ENCODE data around the gene SLC38A3.
A peak's percentile ranks its signal among the peaks of the same experiment; 100 is the strongest.
"Not testable (repeated sequence)": the region's sequence is repeated elsewhere in the genome, so short reads cannot be mapped to it uniquely, and the experiment has no call there.

Gene SLC38A3

DNA sequence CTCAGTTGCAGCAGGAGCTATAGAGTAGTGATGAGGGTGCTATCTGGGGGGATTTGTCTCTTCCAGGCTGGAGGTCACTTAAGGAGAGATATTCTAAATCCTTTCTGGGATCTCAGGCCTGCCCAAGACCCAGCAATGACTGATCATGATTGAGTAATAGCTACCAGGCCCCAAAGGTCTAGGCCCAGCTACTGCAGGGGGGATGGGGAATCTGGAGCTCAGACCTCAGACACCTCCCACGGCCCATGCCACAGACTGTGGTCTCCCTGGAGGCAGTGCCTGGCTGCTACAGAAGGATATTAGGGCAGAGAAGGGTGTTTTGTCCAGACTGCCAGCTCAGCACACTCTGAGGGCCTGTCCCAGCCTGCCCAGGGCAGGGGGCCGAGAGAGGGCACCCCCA is 6.9 kb downstream of the SLC38A3 start:
- DNase-seq = no peak

DNA sequence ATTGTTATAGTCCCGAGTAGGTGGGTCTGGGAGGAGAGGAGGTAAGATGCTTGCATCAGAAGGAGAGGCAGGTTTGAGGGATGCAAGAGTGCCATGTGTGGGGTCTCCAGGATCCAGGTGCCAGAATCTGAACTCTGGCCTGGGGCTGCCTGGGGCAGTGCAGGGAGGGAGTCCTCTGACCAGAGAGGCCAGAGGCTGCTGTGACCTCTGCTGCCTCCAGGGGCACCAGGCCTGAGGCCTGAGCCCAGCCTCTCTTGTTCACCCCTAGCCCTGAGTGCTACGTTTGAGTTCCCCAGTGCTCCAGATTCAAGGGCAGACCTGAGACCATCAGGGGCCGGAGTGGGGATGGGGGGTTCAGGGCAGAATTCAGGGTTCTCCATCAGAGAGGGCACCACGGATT is 7.4 kb downstream of the SLC38A3 start:
- DNase-seq = no peak

DNA sequence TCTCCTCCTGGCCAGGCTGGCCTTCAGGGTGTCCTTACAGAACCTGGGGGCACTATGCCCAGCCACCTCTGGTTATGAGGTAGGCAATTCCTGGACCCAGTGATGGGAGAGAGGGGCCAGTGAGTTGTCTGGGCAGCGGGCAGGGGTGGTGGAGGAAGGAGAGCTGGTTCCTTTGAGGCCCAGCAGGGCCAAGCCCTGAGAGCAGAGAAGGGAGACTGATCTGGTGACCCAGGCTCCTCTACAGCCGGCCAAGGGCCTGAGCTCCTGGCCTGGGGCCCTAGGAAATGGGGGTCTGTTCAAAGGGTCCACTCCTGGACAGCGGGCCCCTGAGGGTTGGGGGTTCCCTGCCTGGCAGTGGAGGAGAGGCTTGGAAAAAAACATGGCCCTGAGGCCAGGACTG is 7.9 kb downstream of the SLC38A3 start:
- DNase-seq = no peak

DNA sequence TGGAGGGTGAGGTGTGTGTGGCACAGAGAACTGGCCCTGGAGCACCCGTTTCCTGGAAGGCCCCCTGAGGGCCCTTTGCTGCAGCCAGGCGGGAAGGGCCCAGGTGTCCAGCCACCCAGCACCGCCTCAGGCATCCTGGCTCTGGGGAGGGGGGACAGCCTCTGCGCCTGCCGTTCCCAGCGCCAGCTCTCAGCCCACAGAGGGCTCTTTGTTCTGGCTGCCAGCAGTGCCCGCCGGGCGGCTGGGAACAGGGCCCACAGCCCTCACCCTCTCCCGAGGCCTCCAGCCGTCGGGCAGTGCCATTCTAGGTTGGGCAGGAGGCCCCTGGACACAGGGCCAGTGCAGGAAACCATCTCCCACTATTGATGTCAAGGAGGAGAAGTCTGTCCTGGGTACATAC is 8.3 kb downstream of the SLC38A3 start:
- no peak for DNase-seq

DNA sequence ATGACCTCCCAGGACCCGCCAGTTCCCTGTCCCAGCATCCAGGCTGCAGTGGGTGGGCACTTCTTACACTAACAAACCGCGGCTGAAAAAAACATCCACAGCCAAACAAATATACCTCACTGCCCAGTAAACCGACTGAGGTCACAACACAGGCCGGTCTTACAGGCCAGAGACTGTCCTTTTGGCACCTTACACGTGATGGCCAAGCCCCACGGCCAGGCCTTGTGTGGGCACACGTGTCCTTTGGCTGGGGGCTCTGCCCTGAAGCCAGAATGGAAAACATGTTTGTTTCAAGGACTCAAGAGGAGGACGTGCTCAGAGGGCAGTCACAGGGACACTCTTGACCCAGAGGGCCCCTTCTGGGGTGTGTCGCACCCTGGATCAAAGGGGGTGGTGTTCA is 9.8 kb downstream of the SLC38A3 start:
- no peak for DNase-seq

DNA sequence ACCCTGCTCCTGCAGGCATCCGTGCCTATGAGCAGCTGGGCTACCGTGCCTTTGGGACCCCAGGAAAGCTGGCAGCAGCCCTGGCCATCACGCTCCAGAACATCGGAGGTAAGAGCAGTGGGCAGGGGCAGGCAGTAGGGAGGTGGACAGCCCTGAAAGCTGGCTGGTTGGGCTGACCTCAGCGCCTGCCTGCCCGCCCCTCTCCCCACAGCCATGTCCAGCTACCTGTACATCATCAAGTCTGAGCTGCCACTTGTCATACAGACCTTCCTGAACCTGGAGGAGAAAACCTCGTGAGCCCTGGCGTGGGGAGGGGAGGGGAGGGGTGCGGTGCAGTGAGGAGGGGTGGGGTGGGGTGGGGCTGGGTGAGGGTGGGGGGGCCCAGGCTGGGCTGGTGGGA is 10.5 kb downstream of the SLC38A3 start:
- DNase-seq = no peak

DNA sequence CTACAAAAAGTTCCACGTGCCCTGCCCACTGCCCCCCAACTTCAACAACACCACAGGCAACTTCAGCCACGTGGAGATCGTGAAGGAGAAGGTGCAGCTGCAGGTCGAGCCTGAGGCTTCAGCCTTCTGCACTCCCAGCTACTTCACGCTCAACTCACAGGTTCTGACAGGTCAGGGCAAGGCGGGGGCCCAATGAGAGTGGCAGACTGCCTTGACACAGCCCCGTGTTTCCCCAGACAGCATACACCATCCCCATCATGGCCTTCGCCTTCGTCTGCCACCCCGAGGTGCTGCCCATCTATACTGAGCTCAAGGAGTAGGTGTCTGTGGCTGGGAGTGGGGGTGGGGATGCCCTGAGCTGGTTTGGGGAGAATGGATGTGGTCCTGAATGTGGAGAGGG is 12.6 kb downstream of the SLC38A3 start:
- DNase-seq = no peak

DNA sequence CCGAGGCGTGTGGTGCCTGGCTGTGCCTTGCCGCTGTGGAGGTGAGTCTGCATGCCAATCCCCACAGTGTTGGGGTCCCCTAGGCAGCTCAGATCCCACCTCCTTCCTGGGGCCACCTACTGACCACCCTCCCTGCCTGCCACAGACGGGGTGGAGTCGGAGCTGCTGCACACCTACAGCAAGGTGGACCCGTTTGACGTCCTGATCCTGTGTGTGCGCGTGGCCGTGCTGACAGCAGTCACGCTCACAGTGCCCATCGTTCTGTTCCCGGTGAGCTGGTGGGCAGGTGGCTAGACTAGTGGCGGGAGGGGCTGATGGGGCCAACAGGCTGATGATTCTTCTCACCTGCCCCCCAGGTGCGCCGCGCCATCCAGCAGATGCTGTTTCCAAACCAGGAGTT is 13.4 kb downstream of the SLC38A3 start:
- DNase-seq = no peak

DNA sequence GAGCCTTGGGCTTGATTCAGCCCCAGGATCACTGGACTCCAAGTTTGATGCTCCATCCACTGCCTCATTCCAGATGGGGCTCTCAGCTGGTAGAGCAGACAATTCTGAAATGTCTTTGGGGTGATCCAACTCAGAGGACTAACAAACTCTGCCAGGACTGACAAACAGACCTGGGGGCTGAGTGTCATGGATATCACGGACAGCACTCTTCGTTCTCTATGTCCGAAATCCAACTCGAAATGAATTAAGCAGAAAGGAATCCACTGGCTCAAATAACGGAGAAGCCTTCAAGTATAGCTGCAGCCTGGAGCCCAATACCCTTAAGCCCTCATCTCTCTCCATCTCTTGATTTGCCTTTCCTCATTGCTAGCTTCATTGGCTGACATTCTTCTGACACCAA is 14.2 kb downstream of the SLC38A3 start:
- no peak for DNase-seq

DNA sequence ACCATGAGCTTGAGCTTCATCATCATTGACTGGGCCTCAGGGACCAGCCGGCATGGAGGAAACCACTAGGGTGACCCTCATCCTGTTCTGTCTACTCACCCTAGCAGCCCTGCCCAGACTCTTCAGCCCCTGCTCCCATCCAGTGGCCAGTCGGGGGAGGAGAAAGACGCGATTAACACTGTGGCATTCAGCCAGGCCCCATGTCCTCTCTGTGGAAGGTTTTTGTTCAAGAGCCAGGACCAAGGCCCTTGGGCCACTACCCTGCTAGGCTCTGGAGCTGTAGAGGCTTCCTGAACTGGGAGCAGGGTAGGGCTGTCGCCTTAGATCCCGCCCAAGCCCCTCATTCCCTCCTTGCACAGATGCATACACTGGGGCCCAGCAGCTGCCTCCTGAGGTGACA is 15.0 kb downstream of the SLC38A3 start:
- DNase-seq = no peak

DNA sequence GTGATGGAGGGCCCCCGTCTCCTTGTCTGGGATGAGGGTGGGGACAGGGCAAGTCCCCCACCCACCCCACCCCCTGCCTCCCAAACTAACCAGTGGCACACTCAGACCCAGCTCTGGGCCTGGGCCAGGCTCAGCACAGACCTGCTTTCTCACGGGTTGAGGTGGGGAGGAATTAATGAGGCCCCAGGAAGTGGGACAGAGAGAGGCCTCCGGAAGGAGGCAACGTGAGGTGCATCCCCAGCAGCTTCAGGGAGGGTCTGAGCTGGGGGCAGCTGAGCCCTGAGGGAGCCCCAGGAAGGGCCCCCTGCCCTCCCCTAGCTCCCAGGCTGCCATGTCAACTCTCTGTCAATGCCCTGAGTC is 16.0 kb downstream of the SLC38A3 start:
- no peak for DNase-seq

DNA sequence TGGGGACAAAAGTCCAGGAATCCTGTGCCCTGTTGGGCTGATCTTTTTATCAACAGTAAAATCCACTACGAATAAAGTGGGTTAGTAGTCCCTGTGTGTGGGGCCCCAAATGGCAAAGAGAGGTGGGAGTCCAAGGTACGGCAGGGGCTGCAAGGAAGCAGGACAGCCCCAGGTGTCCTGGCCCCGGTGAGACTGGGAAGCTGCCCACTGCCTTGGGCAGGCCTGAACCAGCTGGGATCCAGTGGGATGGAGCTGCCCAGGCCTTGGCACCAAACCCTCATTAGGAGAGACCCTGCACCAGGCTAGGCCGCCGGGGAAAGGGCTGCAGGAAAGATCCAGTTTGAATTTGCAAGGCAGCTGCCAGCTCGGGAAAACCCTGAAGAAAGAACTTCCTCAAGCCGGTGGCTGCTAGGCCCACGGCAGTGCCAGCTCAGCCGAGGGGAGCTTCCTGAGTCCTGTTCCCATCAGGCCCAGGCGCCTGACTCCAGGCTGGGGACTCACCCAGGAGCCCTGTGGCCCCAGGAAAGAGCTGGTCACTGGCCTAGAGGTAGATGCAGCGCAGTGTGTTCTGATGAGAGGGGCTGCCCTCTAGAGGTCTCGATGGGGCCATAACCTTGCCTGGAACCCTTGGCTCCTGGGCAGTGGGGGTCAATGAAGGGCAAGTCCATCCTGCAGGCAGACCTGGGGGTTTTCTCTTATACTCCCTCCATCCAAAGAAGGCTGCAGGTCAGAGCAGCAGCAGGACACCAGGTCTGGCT is 16.5 kb downstream of the SLC38A3 start:
- DNase-seq = no peak

DNA sequence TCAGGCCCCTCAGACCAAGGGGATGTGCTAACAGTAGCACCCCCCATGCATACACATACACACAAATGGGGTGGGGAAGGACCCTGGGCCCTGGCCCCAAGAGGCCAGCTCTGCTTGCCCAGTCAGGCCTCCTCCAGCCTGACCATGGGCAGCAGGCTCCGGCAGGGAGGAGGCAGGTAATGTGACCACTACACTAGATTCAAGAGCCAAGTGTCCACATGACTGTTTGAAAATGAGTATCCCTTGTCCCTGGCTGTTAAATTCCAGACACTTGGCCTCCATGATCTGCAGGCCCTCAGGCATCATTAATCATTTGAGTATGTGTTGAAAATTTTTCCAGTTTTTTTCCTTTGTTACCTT is 17.1 kb downstream of the SLC38A3 start:
- no peak for DNase-seq

DNA sequence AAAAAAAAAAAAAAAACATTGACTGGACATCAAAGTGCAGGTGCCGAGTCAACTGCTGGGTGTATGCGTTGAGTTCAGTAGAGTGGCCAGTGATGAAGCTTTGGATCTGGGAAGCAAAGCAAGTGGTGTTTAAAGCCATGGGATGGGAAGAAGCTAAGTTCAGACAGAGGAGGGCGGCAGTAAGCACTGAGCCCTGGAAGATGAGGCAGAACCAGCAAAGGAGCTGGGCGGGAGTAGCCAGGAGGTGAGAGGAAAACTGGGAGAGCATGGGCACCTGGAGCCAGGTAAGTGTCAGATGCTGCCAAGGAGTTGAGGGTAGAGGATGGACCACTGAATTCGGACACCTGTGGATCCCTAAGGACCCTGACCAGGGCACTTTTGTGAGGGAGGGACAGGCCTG is 19.6 kb downstream of the SLC38A3 start:
- DNase-seq = no peak

DNA sequence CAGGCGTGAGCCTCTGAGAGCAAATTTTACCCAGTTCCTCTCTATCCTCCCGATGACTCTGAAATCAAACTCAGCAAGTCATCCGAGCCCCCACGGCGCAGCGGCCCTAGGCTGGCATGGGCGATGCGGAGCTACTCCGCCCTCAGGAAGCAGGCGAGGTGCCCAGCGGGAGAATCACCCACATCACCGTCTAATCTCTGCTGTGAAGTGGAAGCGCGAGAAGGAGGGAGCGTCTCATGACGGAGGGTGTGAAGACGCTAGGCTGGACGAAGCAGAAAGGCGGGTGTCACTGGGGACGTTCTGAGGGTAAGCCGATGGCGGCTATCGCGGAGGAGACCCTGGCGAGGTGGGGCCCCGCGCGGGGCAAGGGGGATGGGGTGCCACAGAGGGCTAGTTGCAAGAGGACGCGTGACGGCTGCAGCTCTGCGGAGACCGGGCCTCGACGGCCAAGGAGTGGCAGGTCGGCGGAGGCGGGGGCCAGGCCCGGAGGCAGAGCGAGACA is 21.9 kb downstream of the SLC38A3 start:
- DNase-seq = peak; percentile 48

DNA sequence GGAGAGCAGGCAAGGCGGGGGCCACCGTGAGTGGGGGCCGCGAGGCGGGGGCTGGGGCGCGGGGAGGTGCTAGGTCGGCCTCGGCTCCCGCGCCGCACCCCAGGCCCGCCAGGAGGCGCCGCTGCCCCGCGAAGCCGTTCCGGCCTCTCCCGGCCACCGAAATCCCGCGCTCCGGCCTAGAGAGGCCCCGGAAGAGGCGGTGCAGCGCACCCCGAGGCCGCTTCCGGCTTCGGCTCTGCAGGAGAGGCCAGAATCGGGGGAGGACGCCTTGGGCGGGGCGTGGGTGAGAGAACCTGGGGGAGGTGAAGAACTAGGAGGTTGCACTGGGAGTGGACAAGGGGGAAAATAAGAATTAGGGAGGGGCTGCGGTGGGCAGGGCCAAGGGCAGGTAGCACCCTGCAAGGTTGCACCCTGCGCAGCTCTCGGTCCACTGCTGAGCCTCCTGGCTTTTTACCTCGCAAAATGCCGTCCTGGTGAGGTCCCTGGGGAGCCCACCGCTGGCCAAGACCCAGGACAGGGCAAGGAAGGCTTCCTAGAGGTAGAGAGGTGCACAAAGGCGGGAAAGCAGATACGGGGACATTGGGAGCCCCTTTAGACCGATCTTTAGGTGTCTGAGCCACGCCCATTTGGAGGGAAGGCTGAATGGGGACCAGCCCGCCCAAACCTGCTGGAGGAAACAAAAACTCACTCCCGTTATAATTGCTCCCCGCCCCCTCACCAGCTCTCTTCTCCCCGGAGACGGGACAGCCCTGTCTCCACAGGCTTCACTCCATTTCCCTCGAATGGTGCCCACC is 22.5 kb downstream of the SLC38A3 start:
- peak; percentile 92 for DNase-seq

DNA sequence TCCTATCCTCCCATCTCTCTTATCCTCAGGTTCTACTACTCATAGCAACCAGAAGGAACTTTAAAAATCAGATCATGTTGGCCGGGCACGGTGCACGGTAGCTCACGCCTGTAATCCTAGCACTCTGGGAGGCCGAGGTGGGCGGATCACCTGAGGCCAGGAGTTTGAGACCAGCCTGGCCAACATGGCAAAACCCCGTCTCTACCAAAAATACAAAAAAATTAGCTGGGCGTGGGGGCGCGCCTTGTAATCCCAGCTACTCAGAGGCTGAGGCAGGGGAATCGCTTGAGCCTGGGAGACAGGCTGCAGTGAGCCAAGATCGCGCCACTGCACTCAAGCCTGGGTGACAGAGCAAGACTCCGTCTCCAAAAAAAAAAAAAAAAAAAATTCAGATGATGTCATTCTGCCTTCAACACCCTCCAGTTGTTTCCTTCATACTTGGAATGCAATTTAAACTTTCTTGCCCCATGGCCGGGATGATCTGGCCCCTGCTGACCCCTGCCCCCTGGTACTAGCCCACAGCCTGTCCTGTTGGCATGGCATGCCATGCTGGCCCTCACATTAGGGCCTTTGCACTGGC is 23.2 kb downstream of the SLC38A3 start:
- DNase-seq = not testable (repeated sequence)

DNA sequence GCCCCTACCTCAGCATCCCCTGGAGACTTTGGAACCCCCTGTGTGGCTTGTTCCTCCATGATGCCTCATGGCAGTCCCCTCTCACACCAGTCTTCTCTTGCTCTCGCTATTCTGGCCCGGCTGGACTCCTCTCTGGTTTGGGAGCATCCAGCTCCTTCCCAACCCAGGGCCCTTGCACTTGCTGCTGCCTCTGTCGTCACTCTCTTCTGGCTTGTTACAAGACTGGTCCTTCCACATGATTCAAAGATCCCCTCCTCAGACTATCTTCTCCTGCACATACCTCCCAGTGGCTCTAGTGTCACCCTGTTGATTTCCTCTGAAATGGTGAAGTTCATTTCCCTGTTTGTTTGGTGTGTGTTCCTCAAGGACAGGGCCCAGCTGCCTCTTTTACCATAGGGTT is 24.4 kb downstream of the SLC38A3 start:
- no peak for DNase-seq

DNA sequence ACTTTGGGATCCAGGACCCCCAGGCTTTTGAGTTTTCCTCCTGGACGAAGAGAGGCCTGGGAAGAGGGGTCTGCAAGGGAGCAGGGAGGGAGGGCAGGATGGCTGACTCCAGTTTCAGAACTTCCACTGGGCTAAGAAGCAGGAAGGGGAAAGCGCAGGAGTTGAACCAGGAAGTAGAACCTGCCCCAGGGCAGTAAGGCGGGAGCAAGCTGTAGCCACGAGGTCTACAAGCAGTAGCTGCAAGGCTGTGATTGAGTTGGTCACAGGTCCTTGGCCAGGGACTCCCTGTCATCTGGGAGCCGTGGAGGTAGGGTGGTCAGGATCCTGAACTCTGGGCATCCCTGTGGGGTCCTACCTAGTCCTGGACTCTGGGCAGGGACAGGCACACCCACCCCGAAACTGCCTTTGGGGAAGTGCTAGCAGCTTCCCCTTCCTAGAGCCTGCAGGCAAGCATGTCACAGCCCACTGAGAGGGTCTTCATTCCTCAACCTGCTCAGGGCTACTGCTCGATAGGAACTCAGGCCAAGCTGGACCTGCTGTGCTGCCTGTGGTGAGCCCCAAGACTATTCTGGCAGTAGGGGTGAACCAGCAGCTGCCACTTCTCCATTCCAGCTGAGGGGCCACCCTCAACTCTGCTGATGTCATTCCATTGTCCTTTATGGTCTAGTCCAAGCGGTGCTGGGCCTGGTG is 25.2 kb downstream of the SLC38A3 start:
- DNase-seq = no peak

DNA sequence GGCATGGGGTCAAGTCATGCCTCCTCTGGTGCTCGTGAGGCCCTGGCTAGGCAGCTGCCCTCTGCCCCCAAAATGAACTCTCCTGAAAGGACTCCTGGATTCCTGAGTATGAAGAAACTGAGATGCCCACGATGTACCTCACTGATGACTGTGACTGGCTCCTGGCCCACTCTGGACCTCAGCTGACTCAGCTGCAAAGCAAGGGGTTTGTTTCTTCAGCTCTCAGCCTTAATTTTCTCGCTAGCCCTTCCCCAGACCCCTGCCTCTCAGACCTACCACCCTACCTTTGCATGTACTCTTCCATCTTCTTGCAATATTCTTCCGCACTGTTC is 25.7 kb downstream of the SLC38A3 start:
- DNase-seq = no peak

DNA sequence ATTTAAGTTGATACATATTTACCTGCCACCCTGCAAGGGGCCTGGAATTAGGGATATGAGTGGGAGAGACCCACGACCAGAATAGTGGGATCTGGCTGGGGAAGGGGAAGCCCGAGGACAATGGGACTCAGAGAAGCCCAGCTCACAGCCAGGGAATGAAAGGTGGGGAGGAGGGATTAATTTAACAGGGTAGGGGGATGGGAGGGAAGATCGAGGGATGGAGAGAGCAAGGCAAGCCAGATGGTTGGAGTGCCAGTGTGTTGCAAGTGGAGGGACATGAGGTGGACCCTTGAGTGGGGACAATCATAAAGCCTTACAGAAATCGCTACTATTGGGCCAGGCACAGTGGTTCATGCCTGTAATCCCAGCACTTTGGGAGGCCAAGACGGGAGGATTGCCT is 26.5 kb downstream of the SLC38A3 start:
- DNase-seq = no peak

DNA sequence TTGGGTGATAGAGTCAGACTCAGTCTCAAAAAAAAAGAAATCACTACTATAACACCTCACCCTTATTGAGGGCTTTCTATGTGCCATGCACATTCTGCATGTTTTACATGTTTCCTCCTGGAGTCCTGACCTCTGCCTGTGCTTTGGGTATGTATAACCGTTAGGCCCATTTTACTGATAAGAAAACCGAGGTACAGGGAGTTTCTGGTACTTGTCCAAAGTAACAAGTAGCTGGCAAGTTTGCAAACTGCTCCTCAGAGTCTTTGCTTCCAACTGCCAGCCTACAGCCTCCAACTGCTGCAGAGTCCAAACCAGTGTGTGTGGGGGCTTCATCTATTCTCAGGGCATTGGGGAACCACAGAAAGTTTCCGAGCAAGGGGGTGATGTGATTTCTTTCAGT is 27.2 kb downstream of the SLC38A3 start:
- DNase-seq = no peak

DNA sequence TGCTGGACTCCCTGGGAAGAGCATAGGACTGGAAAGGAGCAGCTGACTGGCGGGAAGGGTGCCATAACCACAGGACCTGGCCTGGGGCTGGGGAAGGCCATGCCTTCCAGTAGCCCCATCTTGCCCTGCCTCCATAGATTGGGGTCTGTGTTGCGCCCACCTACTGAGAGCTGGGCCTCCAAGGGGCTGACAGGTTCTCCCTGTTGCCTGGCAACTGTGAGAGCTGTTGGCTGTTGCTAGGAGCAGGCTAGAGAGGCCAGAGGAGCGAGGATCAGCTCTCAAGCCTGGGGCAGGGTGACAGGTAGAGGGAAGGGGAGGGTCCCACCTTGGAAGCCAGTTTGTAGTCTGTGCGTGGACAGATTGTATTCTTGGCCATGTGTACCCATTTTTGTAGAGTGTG is 28.1 kb downstream of the SLC38A3 start:
- no peak for DNase-seq
